Fibroblast of pulmonary artery (primary cell): ENCODE data around the gene PLA2G2F.

Experiments
- DNase-seq: peaks from one replicate; pipeline ENCODE4 v3.0.0-alpha.2; 2010; ENCODE audit warnings: low read depth
- H3K4me3 ChIP-seq: replicated peaks from 2 replicates; pipeline ENCODE4 v1.5.1; 2011; ENCODE audit warnings: low read depth, mild to moderate bottlenecking, control low read depth, low read length, moderate library complexity
- TF ChIP-seq, protein P1 (sequence below): IDR thresholded peaks from 2 replicates; pipeline ENCODE4 v1.5.1; 2011; ENCODE audit warnings: mild to moderate bottlenecking, control low read depth, low read length, inconsistent platforms; ENCODE audit errors: missing control alignments

PLA2G2F gene

DNA sequence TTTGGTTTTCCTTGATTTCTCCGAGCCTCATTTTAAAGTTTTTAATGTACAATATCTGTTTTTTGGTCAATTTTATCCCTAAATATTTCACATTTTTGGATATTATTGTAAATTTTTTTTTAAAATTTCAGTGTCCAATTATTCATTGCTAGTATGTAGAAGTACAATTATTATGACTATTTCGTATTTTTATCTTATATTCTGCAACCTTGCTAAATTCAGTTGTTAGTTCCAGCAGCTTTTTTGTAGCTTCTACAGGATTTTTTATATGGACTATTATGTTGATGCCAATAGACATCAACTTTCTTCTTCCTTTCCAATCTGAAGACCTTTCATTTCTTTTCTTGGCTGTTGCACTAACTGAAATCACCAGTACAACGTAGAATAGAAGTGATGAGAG, 4.1 kb upstream of the PLA2G2F start:
- TF ChIP-seq, protein P1, sequence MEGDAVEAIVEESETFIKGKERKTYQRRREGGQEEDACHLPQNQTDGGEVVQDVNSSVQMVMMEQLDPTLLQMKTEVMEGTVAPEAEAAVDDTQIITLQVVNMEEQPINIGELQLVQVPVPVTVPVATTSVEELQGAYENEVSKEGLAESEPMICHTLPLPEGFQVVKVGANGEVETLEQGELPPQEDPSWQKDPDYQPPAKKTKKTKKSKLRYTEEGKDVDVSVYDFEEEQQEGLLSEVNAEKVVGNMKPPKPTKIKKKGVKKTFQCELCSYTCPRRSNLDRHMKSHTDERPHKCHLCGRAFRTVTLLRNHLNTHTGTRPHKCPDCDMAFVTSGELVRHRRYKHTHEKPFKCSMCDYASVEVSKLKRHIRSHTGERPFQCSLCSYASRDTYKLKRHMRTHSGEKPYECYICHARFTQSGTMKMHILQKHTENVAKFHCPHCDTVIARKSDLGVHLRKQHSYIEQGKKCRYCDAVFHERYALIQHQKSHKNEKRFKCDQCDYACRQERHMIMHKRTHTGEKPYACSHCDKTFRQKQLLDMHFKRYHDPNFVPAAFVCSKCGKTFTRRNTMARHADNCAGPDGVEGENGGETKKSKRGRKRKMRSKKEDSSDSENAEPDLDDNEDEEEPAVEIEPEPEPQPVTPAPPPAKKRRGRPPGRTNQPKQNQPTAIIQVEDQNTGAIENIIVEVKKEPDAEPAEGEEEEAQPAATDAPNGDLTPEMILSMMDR: no peak
- H3K4me3 ChIP-seq: no peak overlapping the region
- no peak for DNase-seq

DNA sequence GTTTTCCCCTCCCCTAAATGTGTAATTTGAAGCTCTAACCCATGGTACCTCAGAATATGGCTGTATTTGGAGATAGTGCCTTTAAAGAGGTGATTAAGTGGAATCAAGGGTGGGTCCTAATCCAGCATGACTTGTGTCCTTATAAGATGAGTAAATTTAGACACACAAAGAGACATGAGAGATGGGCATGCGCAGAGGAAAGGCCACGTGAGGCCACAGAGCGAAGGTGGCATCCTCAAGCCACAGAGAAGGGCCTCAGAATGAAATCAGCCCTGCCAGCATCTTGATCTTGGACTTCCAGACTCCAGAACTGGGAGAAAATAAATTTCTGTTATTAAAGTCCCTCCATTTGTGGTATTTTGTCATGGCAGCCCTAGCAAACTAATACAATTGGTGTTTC, 2.9 kb upstream of the PLA2G2F start:
- H3K4me3 ChIP-seq: no peak overlapping the region
- no peak for DNase-seq
- TF ChIP-seq, protein P1: no peak

DNA sequence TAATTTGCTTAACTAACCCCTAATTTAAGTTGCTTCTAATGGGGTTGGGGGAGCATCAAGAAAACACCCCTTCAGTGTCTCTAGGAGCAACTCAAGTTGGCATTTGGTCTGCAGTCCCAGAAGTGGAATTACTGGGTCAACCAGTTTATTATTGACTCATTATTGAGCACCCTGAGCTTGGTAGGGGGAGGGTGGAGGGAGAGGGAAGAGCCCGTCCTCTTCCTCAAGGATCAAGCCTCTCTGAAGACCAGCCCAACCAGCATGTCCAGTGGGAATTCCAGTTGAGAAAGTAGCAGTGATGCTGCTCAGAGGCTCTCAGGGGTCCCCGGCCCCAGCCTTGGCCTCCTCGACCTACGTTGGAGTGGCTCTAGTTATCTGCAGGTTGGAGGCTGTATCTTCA, 2.1 kb upstream of the PLA2G2F start:
- TF ChIP-seq, protein P1: no peak
- no peak for DNase-seq
- H3K4me3 ChIP-seq: no peak overlapping the region

DNA sequence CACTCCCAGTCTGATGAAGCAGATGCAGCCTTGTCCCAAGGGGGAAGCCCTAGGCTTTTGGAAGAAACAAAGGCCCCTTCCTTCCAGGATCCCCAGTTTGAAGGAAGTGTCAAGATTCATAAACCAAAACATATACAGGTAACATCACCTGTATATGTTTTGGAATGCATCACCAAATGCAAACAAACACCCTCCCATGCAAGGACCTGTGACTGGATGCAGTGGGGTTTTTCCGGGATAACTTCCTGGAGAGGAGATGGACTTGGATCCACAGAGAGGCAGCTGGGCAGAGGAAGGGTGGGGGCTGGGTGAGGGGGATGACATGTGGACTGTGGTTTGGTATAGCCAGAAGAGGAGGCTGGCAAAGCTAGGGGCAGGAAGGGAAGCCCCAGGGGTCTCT, 1.5 kb upstream of the PLA2G2F start:
- DNase-seq: no peak
- TF ChIP-seq, protein P1: no peak
- H3K4me3 ChIP-seq: no peak overlapping the region

DNA sequence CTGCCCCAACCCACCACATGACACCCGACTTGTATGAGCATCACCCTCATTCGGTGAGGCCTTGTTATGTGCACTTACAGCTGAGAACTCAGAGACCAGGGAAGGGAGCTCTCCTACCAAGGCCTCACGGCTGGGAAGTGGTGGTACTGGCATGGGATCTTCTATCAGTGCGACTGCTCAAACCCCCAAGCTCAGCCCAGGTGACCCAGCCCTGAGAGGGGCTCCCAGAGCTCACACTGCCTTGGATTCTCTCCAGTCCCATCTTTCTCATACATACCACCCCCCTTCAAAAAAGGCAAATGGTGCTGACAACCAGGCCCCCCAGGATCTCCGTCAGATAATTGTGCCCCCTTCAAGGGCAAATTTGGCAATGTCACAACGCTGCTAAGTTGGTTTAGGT, 777 bp upstream of the PLA2G2F start:
- DNase-seq: no peak
- no peak overlapping the region for H3K4me3 ChIP-seq

DNA sequence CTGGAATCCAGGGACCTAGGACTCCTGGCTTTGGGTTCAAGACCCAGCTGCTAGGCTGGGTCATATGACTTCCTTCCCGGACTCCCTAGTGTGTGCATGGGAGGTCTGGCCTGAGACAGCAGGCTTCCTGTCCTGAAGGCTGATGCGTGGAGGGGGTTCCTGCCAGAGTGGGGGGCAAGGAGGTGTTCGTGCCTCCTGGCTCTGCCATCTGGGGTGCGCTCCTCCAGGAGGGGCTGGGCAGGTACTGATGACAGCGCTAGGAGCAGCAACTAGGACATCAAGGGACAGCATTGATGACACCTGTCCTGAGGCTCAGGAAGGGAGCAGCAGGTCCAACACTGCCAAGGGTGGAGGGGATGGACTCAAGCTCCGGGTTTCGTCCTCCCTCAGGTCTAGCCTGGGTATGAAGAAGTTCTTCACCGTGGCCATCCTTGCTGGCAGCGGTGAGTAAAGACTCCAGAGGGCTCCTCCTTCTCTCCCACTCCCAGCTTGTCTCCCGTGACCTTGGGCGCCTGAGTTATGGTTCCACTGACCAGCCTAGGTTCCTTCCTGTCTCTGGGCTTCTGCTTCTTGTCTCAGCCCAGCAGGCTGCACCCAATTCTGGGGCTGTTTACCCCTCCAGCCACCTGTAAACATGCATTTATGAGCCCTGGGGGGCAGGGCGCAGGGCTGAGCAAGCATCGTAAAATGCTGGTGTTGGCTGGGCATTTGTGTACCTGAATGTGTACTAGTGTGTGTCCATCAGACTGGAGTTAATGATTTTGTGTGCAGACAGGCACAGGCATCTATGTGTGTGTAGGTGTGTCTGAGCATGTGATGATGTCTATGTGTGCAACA, 871 bp downstream of the PLA2G2F start:
- TF ChIP-seq, protein P1: no peak
- H3K4me3 ChIP-seq: no peak overlapping the region
- no peak for DNase-seq

More for the DNA sequence above, 777 bp upstream of the PLA2G2F start:
- TF ChIP-seq, protein P1: no peak

DNA sequence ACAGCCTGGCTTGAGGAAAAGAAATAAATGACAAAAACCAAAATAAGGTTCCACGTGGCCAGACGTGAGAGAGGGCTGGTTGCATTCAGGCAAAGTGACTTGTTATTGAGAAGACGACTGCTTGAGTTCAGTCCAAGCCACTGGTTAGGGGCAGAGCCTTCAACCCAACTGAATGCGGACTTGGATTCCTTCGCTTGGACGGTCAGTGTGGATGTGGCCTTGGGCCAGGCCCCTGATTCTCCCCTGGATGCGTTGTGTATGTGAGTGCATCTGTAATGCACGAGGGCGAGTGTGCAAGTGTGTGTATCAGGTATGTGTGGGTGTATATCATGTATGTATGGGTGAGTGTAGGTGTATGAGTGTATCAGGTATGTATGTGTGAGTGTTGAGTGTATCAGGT, 1.9 kb downstream of the PLA2G2F start:
- DNase-seq: no peak
- no peak overlapping the region for H3K4me3 ChIP-seq
- TF ChIP-seq, protein P1: no peak
